Skin epidermis (tissue), 12 donors: ENCODE measurements around the gene ACACA.

Experiments used
- H3K27ac ChIP-seq, 21 experiments: fragments of 200-600 bp; sonication (generic) in 11 of 21; one replicate each; pipeline ENCODE4 v1.5.0; 2020; ENCODE audit warnings: mild to moderate bottlenecking in 3 of 21, inconsistent platforms in 2 of 21, moderate library complexity in 2 of 21
- H3K4me3 ChIP-seq, 7 experiments: fragments of 200-600 bp; sonication (generic) in 2 of 7; one replicate each; pipeline ENCODE4 v1.5.0; 2020; ENCODE audit warnings: inconsistent platforms in 2 of 7, mild to moderate bottlenecking in 2 of 7, moderate library complexity in 1 of 7

Gene ACACA

GRCh38 chr17:37197336-37197735 is 209.3 kb downstream of the ACACA start:
- no peak overlapping the region for H3K27ac ChIP-seq
- no peak overlapping the region for H3K4me3 ChIP-seq

- no peak overlapping the region for H3K4me3 ChIP-seq
- H3K27ac ChIP-seq: no peak overlapping the region
Observed at GRCh38 chr17:37194208-37194607, 212.4 kb downstream of the ACACA start.

GRCh38 chr17:37191219-37191618 is 215.4 kb downstream of the ACACA start:
- Histone ChIP-seq H3K4me3 (no peak overlapping the region), H3K27ac (no peak overlapping the region)

- H3K4me3 ChIP-seq: no peak overlapping the region
- H3K27ac ChIP-seq: no peak overlapping the region
Observed at GRCh38 chr17:37190493-37190892, 216.1 kb downstream of the ACACA start.

- Histone ChIP-seq H3K4me3 (no peak overlapping the region), H3K27ac (no peak overlapping the region)
Observed at GRCh38 chr17:37188157-37188556, 218.5 kb downstream of the ACACA start.

GRCh38 chr17:37187262-37187661 is 219.4 kb downstream of the ACACA start:
- Histone ChIP-seq H3K4me3 (no peak overlapping the region), H3K27ac (no peak overlapping the region)

- H3K4me3 ChIP-seq: no peak overlapping the region
Observed at GRCh38 chr17:37182786-37183465, 223.7 kb downstream of the ACACA start.

GRCh38 chr17:37180376-37180775 is 226.3 kb downstream of the ACACA start:
- Histone ChIP-seq H3K27ac (peak overlapping the region in 1 of 21 experiments; percentile 7), H3K4me3 (no peak overlapping the region)

More at GRCh38 chr17:37182786-37183465, 223.7 kb downstream of the ACACA start:
- H3K27ac ChIP-seq: no peak overlapping the region

GRCh38 chr17:37179893-37180292 is 226.7 kb downstream of the ACACA start:
- Histone ChIP-seq H3K4me3 (no peak overlapping the region), H3K27ac (peak overlapping the region in 3 of 21 experiments; percentile 7 to 30 (median 11))

GRCh38 chr17:37177254-37177870 is 229.3 kb downstream of the ACACA start:
- Histone ChIP-seq H3K4me3 (no peak overlapping the region), H3K27ac (peak overlapping the region in 7 of 21 experiments; percentile 2 to 63 (median 45))

GRCh38 chr17:37176723-37177122 is 229.9 kb downstream of the ACACA start:
- Histone ChIP-seq H3K4me3 (no peak overlapping the region), H3K27ac (peak overlapping the region in 6 of 21 experiments; percentile 31 to 63 (median 50))

- no peak overlapping the region for H3K4me3 ChIP-seq
Observed at GRCh38 chr17:37174205-37174604, 232.4 kb downstream of the ACACA start.

GRCh38 chr17:37170881-37171425 is 235.7 kb downstream of the ACACA start:
- Histone ChIP-seq H3K4me3 (no peak overlapping the region), H3K27ac (no peak overlapping the region)

More at GRCh38 chr17:37174205-37174604, 232.4 kb downstream of the ACACA start:
- no peak overlapping the region for H3K27ac ChIP-seq

- H3K27ac ChIP-seq: no peak overlapping the region
- no peak overlapping the region for H3K4me3 ChIP-seq
Observed at GRCh38 chr17:37168731-37169353, 237.8 kb downstream of the ACACA start.

- H3K4me3 ChIP-seq: no peak overlapping the region
- H3K27ac ChIP-seq: no peak overlapping the region
Observed at GRCh38 chr17:37167756-37168155, 238.9 kb downstream of the ACACA start.

GRCh38 chr17:37164057-37164456 is 242.6 kb downstream of the ACACA start:
- no peak overlapping the region for H3K27ac ChIP-seq
- H3K4me3 ChIP-seq: no peak overlapping the region

GRCh38 chr17:37162800-37163199 is 243.8 kb downstream of the ACACA start:
- no peak overlapping the region for H3K27ac ChIP-seq
- H3K4me3 ChIP-seq: no peak overlapping the region

- H3K27ac ChIP-seq: no peak overlapping the region
- no peak overlapping the region for H3K4me3 ChIP-seq
Observed at GRCh38 chr17:37160944-37161343, 245.7 kb downstream of the ACACA start.

- H3K27ac ChIP-seq: peak overlapping the region in 4 of 21 experiments; percentile 2 to 39 (median 14)
- no peak overlapping the region for H3K4me3 ChIP-seq
Observed at GRCh38 chr17:37158290-37158689, 248.3 kb downstream of the ACACA start.

- Histone ChIP-seq H3K4me3 (no peak overlapping the region), H3K27ac (no peak overlapping the region)
Observed at GRCh38 chr17:37148156-37148555, 258.5 kb downstream of the ACACA start.
